Measurements from ENCODE around the gene HERPUD1. TPM values are rescaled to one million over a fixed set of nuclear protein-coding genes. Genes with fewer than 3 reads are reported as not detected.

Gene HERPUD1
- total RNA-seq, 1 donor from 2014 or later: 108 TPM

- intact Hi-C loops (cut with DNase I): loop anchor here (2.0 kb wide), 1 partner anchor 84 kb away; no protein-coding TSS in a partner anchor
- no peaks in the 10 kb centered on the region for H3K9me3 ChIP-seq
Measured at GRCh38 chr16:56950881-56951771, 19.2 kb downstream of the HERPUD1 start.

GRCh38 chr16:56953006-56953405, 21.1 kb downstream of the HERPUD1 start:
- H3K27ac ChIP-seq: no peak overlapping the region
- intact Hi-C loops (cut with DNase I): no loop called here
- H3K4me3 ChIP-seq: no peak overlapping the region
- no peaks in the 10 kb centered on the region for H3K27me3 ChIP-seq
- no peak for DNase-seq (ENCODE audit: low spot score in 2 of 2)
- no peaks in the 10 kb centered on the region for H3K4me1 ChIP-seq
- H3K36me3 ChIP-seq: no peaks in the 10 kb centered on the region
- TF ChIP-seq CTCF (IDR thresholded peaks at IDR 0.05): no peak
- H3K9me3 ChIP-seq: no peaks in the 10 kb centered on the region

More at GRCh38 chr16:56950881-56951771, 19.2 kb downstream of the HERPUD1 start:
- H3K36me3 ChIP-seq: peaks cover 0 to 4% of the 10 kb centered on the region in 2 donors
- no peak overlapping the region for H3K27ac ChIP-seq
- peak; percentile 24 to 47 (median 29) for TF ChIP-seq CTCF (IDR thresholded peaks at IDR 0.05)
- peaks cover 0 to 1% of the 10 kb centered on the region in 2 donors for H3K4me1 ChIP-seq
- H3K4me3 ChIP-seq: no peak overlapping the region
- H3K27me3 ChIP-seq: no peaks in the 10 kb centered on the region
- DNase-seq (ENCODE audit: low spot score in 2 of 2): no peak

GRCh38 chr16:56956076-56956475, 24.1 kb downstream of the HERPUD1 start:
- H3K4me3 ChIP-seq: no peak overlapping the region
- DNase-seq (ENCODE audit: low spot score in 2 of 2): no peak
- intact Hi-C loops (cut with DNase I): no loop called here

GRCh38 chr16:56956756-56957155, 24.8 kb downstream of the HERPUD1 start:
- intact Hi-C loops (cut with DNase I): no loop called here
- no peaks in the 10 kb centered on the region for H3K9me3 ChIP-seq
- no peak for TF ChIP-seq CTCF (IDR thresholded peaks at IDR 0.05)
- H3K4me1 ChIP-seq: peaks cover 0 to 5% of the 10 kb centered on the region in 2 donors
- no peak overlapping the region for H3K27ac ChIP-seq
- DNase-seq (ENCODE audit: low spot score in 2 of 2): no peak
- H3K27me3 ChIP-seq: no peaks in the 10 kb centered on the region
- H3K36me3 ChIP-seq: no peaks in the 10 kb centered on the region
- no peak overlapping the region for H3K4me3 ChIP-seq

More at GRCh38 chr16:56956076-56956475, 24.1 kb downstream of the HERPUD1 start:
- H3K27me3 ChIP-seq: no peaks in the 10 kb centered on the region
- no peaks in the 10 kb centered on the region for H3K9me3 ChIP-seq
- H3K36me3 ChIP-seq: no peaks in the 10 kb centered on the region
- no peak for TF ChIP-seq CTCF (IDR thresholded peaks at IDR 0.05)
- peaks cover 0 to 2% of the 10 kb centered on the region in 2 donors for H3K4me1 ChIP-seq
- H3K27ac ChIP-seq: no peak overlapping the region

- DNase-seq (ENCODE audit: low spot score in 2 of 2): no peak
- Histone ChIP-seq H3K36me3 (no peaks in the 10 kb centered on the region), H3K9me3 (no peaks in the 10 kb centered on the region), H3K4me3 (no peak overlapping the region), H3K4me1 (peaks cover 0 to 10% of the 10 kb centered on the region in 2 donors), H3K27ac (no peak overlapping the region), H3K27me3 (no peaks in the 10 kb centered on the region)
- intact Hi-C loops (cut with DNase I): no loop called here
- TF ChIP-seq CTCF (IDR thresholded peaks at IDR 0.05): no peak
Measured at GRCh38 chr16:56960681-56961281, 28.8 kb downstream of the HERPUD1 start.

Measured in ascending aorta (tissue), 2 donors.